Sigmoid colon (tissue), 4 donors: Measurements from ENCODE around the gene FAM110D.

Experiments
- CTCF ChIP-seq, 4 experiments: fragments of 450-650 bp in 3 of 4; fragments of 200-600 bp in 1 of 4; IDR thresholded peaks; one replicate each; pipeline ENCODE4 v1.5.1; 2016 to 2019; ENCODE audit warnings: antibody characterized with exemption in 4 of 4, mild to moderate bottlenecking in 3 of 4, moderate library complexity in 2 of 4
- EP300 ChIP-seq, 4 donors: sonication (generic); formaldehyde crosslinking; IDR thresholded peaks; one replicate each; pipeline ENCODE4 v1.6.1; 2017; ENCODE audit warnings: antibody characterized with exemption in 4 of 4
- POLR2A ChIP-seq, 2 donors: fragments of 450-650 bp; IDR thresholded peaks; one replicate each; pipeline ENCODE4 v1.6.1; 2016; ENCODE audit warnings: antibody characterized with exemption in 2 of 2, mild to moderate bottlenecking in 2 of 2, moderate library complexity in 2 of 2
- POLR2AphosphoS5 ChIP-seq, 4 donors: sonication (generic); formaldehyde crosslinking; IDR thresholded peaks; one replicate each; pipeline ENCODE4 v1.6.1; 2017; ENCODE audit warnings: antibody characterized with exemption in 4 of 4

GRCh38 chr1:26181586-26182382, 22.9 kb downstream of the FAM110D start:
- TF ChIP-seq CTCF (IDR thresholded peaks at IDR 0.05) (no peak), POLR2A (IDR thresholded peaks at IDR 0.05) (no peak), POLR2AphosphoS5 (IDR thresholded peaks at IDR 0.05) (no peak), EP300 (IDR thresholded peaks at IDR 0.05) (no peak)
